ELR (cell line): ENCODE results near the gene CTNNA3.
"Not testable (repeated sequence)": the region's sequence is repeated elsewhere in the genome, so short reads cannot be mapped to it uniquely, and the experiment has no call there.

ENCODE experiments used
- DNase-seq: peaks from one replicate; pipeline ENCODE4 v3.0.0-alpha.2; 2015; ENCODE audit warnings: low read depth

The CTNNA3 gene

DNA sequence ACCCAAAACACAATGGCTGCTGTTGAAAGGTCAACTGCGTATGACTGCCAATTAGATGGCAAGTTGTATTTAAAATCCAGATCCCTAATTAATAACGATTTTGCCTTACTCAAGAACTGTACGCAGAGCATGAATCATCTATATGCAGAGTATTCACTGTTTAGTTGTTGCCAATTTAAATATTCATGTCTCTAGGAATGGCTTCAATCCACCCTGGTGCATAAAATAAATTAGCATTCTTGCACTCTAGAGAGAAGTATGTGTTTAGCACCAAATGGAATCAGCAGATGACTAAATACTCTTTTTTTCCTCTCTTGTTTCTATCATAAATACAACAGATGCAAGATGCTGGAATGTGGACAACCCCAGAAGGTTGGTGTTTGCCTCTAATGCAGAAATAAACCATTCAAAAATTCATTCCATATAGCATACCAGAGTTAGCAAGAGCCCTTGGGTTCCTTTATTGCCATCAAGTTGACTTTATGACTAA lies 449.9 kb downstream of the CTNNA3 start:
- DNase-seq, result no peak

DNA sequence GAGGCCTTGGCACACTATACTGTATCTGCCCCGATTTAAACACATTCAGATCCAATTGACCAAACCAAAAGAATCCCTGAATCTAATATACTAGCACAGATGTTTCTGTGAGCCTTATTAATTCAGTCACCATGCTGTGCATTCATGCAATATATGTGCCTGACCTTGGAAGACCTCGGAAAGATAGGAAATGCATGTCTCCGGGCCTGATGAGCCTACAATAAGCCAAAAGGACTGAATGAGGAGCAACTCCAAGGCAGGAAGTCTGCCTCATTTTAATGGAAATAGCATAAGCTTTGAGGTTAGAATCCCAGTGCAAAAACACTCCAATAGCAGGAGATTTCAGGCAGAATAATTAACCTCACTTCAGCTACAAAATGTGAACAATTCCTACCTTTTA lies 453.5 kb downstream of the CTNNA3 start:
- no peak for DNase-seq

DNA sequence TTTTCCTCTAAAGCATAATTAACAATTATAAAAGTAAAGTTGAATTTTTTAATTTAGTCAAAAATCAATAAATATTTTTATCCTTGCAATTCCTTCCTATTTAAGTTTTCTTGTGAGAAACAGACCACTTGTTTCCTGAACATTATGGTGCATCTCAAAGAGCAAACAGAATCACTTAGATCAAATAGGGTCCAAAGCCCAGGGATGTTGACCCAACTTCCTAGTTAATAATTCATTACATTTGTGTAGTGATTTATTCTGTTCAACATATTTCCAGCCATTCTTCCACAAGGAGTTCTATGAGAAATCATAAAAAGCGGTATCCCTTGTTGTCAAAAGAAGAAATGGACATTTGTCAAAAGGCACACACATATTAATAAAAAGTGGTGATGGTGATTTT lies 454.5 kb downstream of the CTNNA3 start:
- no peak for DNase-seq

DNA sequence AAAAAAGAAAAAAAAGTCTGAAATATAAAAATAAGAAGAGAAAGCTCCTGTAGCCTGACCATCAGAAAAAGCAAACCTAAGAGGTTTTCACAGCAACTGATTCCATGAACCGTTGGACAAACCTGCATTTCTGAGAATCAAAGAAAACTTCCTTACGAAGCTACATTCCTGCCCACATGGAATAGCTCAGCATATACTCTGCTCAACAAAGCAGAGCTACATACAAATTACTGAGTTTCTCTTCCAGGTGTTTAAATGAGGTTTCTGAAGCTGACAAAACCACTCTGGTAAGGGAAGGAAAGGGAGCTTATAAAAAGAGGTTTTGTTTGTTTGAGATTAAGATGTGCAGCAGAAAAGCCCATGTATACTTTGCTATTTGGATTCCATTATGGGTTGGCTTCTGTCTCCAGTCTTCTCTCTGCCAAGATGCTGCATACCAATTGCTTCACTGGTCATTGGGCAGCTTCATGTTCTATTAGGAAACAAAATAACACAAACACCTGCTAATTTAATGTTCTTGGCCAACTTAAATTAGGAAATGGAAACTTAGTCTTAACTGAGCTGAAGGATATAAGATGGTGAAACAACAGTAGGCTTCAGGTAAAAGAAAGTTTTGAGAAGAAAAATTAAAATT lies 456.0 kb downstream of the CTNNA3 start:
- DNase-seq, result no peak

DNA sequence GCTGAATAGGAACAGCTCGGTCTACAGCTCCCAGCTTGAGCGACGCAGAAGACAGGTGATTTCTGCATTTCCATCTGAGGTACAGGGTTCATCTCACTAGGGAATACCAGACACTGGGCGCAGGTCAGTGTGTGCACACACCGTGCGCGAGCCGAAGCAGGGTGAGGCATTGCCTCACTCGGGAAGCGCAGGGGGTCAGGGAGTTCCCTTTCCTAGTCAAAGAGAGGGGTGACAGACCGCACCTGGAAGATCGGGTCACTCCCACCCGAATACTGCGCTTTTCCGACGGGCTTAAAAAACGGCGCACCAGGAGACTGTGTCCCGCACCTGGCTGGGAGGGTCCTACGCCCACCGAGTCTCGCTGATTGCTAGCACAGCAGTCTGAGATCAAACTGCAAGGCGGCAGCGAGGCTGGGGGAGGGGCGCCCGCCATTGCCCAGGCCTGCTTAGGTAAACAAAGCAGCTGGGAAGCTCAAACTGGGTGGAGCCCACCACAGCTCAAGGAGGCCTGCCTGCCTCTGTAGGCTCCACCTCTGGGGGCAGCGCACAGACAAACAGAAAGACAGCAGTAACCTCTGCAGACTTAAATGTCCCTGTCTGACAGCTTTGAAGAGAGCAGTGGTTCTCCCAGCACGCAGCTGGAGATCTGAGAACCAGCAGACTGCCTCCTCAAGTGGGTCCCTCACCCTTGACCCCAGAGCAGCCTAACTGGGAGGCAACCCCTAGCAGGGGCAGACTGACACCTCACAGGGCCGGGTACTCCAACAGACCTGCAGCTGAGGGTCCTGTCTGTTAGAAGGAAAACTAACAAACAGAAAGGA lies 465.1 kb downstream of the CTNNA3 start:
- DNase-seq, result not testable (repeated sequence)

DNA sequence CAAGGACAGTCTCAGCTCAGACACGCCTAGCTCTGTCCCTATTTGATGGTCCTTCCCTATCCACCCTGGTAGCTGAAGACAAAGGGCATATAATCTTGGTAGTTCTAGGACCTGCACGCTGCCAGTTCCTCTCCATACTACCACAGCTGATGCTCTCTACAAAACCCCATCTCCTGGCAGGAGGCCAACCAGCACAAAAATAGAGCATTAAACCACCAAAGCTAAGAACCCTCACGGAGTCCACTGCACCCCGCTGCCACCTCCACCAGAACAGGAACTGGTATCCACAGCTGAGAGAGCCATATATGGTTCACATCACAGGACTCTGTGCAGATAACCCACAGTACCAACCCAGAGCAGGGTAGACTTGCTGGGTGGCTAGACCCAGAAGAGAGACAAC lies 470.8 kb downstream of the CTNNA3 start:
- DNase-seq, result no peak

DNA sequence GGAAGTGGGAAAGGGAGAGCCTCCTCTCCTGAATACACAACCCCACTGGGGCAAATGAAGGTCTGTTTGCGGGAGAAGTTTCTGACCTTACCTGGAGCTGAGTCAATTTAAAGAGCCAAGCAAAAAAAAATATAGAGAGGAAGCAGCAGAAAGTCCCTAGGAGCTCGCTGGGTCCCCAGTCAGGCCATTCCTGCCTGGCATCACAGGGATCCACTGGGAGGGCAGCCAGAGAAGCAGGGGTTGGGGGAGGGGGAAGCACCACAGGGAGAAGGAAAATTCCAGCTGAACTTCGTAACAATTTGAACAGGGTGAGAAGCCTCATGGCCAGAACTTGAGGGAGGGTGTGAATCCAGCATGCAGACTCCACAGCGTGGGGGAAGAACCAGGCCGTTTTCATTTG lies 471.4 kb downstream of the CTNNA3 start:
- no peak for DNase-seq

DNA sequence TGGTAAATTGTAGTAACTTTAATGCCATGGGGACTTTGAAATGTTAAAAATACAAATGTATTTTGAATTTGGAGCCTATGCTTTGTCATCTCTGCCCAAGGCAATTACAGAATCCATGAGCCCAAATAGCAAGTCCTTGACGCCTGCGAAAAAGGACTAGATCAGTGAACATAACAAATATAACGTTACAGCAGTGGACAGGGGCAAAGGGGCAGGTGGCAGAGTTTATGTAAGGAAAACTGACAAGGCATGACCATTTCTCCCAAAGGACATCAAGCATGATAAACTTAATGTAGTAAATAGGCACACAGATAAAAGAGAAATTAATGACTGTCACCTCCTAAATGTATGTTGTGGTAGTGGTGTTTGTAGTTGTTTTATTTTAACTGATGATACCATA lies 473.1 kb downstream of the CTNNA3 start:
- DNase-seq, result no peak

DNA sequence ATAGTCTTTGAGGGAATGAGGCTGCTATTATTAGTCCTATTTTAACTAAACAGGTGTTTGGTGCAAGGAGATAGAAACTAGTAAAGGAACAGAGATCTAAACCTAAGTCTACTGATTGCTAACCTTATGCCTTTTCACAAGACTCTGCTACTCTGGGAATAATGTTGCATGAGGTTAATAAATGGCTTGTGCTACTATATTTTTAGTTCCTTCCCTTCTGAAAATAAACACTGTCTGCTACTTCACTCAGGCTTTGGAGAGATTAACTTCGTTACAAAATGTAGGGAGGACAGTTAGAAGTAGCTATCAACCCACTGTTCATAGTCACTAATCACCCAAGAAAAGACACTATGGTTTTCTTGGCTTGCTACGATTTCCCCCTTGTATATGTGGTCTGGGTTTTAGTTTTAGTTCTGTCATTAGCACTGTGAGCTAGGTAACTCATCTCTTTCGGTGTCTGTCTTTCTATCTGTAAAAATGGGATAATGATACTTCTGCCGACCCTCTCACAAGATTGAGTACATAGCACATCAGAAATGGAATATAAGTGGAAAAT lies 474.0 kb downstream of the CTNNA3 start:
- DNase-seq, result no peak

DNA sequence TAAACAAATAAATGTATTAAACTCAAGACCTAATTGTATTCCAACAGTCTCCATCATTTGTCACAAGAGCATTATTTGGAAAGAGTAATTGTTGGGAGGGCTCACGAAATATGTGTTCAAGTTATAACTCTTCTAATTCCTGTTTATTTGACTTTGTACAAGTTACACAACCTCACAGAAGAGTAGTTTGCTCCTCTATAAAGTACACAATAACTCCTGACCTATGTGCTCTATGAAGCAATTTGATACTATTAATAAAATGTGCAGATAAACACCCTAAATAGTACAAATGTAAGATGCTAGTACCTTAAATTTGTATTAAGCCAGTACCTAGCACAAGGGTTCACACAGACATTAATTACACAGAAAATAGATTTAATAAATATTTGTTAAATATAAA lies 484.3 kb downstream of the CTNNA3 start:
- no peak for DNase-seq

DNA sequence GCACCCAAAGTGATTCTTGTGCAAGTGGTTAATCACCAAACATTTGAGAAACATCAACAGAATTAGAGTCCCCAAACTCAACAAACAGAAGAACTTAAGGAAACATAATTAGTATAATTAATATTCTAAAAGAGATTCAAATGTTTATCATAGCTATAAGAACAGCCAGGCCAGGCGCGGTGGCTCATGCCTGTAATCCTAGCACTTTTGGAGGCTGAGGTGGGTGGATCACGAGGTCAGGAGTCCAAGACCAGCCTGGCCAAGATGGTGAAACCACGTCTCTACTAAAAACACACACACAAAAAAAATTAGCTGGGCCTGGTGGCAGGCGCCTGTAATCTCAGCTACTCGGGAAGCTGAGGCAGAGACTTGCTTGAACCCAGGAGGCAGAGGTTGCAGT lies 488.1 kb downstream of the CTNNA3 start:
- not testable (repeated sequence) for DNase-seq

DNA sequence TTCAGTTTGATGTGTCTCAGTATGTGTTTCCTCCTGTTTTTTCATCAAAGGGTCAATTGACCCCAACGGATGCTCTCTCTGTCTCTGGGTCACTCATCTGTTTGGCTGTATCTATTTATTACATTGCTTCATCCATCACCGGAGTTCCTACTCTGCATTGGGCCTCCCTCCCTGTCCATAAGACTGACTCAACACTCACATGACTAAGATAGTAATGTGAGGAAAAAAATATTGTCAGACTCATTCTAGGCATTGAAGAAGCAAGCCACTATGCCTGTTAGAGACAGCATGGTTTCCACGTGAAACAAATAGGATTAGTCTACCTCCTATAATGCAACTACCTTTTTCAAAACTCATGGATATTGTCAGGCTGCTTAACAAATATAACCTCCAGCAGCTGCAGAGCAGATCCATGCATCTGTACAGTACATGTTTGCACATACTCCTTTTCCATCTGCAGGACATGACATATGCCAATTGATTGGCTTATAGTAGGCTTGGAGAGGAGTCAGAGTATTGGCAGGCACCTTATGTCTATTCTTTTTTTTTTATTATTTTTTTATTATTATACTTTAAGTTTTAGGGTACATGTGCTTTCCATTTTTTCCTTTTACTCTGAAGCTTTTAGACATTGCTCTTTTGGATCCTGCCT lies 495.0 kb downstream of the CTNNA3 start:
- DNase-seq, result no peak

DNA sequence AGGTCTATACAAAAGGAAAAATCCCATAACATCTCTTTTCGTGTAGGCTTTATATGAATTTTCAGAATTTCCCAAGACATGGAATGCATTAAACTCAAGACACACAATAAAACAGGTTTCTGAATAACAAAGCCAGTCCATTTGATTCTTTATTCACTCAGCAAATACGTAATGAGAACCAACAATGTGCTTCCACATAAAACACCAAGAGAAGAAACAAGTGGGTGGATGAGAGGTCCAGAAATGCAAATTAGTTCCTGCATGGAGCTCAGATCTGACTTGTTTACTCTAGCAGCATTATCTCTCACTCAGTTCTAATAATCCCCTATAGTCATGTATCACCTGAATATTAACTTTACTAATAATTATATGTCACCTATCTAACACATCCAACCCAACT lies 520.6 kb downstream of the CTNNA3 start:
- no peak for DNase-seq

DNA sequence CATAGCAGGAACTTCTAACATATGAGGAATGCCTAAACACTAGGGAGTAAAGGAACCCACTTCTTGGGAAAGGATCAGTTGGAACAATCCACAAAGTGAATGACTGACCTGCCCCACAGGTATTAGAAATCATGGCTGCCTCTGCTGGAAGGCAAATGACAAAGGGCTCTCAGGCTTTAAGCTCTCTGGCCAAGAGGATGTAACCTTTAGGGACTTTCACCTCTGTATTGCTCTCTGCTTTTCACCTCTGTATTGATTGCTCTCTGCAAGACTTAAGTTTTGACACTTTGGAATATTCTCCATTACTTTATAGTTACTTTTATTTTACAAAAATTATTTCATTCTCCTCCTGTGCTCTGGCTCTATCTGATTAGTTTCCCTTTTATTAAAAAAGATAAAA lies 522.2 kb downstream of the CTNNA3 start:
- DNase-seq, result no peak

DNA sequence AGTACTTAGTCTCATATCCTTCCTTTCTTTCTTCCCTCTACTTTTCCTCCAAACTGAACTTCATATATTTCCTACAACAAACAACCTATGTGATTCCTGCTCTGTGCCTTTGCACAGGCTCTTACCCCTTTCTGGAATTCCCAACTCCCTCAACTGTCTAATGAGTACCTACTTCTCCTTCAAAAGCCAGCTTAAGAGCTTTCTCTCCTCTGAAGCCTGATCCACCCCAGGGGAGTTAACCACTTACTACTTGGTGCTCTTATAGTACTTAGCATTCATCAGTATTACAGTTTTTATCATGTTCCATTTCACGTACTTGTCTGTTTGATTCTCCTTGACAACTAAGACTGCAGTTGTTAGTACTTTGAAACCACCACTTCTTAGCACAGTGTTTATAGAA lies 524.0 kb downstream of the CTNNA3 start:
- DNase-seq, result no peak

DNA sequence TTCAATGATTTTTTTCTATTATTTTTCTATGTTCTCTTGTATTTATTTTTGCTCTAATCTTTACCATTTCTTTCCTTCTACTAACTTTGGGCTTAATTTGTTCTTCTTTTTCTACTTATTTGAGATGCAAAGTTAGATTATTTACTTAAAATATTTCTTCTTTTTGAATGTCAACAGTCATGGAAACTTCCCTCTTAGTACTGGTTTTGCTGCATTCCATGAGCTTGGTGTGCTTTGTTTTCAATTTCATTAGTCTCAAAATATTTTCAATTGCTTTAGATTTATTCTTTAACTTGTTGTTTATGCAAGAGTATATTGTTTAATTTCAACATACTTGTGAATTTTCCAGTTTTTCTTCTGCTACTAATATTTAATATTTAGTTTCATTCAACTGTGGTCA lies 539.8 kb downstream of the CTNNA3 start:
- no peak for DNase-seq

DNA sequence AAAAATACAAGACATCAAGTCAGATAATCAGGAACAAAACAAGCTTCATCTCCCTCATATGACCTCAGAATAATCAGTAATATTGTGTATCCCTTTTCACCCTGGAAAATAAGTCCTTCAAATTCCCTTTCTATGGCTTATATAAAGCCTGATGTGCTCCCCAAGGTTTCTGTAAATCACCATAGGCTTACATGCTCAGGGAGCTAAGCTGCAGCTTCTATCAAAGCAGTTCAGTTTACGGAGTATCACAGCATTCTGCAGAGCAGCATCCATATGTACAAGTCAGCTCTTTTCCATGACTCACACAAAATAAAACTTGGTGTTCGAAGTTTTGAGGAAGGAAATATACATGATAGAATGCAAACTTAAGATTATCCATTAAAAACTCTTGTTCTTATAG lies 544.5 kb downstream of the CTNNA3 start:
- DNase-seq, result no peak

DNA sequence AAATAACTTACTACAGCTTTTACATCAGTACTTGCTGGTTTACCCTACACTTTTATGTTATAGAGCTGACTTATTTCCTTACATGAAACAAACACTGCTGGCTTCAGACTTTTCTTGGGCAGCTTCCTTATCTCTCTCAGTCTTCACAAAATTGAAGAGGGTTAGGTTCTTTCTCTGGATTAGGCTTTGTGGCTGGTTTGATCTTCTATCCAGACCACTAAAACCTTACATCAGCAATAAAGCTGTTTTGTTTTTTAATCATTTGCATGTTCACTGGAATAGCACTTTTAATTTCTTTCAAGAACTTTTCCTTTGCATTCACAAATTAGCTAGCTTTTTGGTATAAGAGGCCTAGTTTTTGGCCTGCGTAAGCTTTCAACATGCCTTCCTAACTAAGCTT lies 551.5 kb downstream of the CTNNA3 start:
- no peak for DNase-seq

DNA sequence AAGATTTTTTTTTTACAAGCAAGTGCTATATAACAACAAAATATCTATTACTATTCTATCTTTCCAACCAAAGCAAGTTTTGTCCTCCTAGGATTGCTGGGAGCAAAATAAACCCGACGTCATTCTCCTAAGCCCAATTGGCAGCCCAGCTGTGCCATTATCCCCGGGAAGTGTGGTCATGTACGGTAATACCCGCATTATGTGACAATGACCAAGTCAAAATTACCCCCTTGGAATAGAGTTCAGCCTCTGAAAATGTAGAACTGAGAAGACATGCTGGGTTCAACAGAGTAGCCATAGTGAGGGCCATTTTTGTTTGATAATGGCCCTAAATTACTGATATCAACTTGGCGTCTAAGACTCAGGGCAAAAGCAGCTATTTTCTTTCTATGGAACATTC lies 554.7 kb downstream of the CTNNA3 start:
- DNase-seq, result no peak

DNA sequence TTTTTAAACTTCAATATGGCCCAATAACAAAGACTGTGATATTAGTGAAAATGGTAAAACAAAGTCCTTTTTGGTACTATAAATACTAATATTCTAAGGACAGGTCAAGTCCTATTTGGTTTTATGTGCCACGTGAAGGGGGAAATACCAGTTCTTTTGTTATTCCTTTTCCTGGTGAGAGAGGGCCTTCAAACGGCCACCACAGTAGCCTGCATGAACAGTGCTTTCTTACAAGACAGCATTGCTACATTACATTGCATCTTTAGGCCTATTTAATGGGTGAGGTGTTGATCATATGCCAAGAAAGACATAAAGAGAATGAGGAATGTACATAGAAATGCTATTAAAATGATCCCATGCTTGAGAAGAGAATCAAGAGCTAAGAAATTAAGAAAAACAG lies 555.4 kb downstream of the CTNNA3 start:
- DNase-seq, result no peak

DNA sequence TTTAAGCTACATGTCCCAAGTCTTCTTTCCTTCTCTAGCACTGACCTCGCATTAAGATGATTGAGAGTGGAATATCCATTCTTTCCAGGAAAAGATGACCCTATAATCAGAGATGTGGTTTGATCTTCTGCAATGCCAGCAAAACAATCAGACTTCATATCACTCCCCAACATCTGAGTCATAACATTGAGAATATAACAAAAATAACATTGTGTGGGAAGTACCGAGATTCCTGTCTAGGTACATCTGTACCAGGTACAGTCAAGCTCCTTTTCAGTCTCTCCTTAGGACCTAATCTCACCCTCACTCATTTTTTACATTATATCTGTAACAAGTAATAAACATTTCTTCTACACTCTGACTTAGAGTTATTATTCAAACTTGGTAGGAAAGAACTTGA lies 568.6 kb downstream of the CTNNA3 start:
- no peak for DNase-seq

DNA sequence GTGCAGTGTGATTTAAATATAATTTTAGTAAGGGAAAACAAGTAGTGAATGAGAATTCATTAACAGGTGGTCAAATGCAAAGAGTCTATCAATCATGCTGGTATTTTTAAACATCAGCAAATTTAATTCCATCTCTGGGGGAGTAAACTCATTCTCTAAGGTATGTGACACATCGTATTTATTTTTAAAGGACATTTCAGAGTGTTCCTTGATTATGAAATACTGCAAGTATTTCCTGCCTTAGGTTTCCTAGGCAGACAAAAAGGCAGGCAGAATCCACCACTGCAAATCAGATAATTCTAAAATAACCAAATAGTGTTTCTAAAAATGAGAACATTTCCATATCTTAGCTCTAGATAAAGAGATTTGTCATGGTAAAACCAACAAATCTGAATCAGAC lies 576.3 kb downstream of the CTNNA3 start:
- no peak for DNase-seq

DNA sequence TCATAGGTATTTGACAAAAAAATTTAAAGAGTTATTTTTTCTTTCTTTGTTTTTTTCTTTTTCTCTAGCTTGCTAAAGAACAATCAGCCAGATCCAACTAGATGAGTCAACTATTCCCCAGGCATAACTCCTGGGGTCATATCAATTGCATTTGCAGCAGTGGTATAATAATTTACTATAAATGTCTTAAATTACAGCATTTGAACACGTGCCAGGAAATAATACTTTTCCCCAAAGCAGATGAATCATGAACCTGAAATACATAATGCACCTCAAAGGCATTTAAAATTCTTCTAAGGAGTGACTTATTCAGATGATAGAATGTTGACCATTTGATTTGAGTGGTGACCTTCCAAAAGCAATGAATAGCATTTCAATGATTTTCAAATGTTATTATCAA lies 580.0 kb downstream of the CTNNA3 start:
- no peak for DNase-seq
